GM13977 (cell line): ENCODE data around the gene TMEM253.
A peak's percentile ranks its signal among the peaks of the same experiment; 100 is the strongest.

ENCODE experiments used
- DNase-seq: peaks from one replicate; pipeline ENCODE4 v3.0.0; 2012; ENCODE audit warnings: low spot score
- in situ Hi-C: fragments of 300-500 bp; cut with MboI; formaldehyde crosslinking; loops from one replicate; pipeline ENCODE4 v1.12.0; 2022; ENCODE audit warnings: low sequenced_read_pairs, low pct_unique_long_range_greater_than_20kb, mixed read lengths, inconsistent platforms; ENCODE audit not compliant: unreplicated experiment
- TF ChIP-seq, protein P1 (sequence below): IDR thresholded peaks from 2 replicates; pipeline ENCODE4 v1.5.1; 2012; ENCODE audit warnings: mild to moderate bottlenecking, control low read depth; ENCODE audit not compliant: insufficient read depth; ENCODE audit errors: extremely low read depth, missing control alignments

Gene TMEM253

DNA sequence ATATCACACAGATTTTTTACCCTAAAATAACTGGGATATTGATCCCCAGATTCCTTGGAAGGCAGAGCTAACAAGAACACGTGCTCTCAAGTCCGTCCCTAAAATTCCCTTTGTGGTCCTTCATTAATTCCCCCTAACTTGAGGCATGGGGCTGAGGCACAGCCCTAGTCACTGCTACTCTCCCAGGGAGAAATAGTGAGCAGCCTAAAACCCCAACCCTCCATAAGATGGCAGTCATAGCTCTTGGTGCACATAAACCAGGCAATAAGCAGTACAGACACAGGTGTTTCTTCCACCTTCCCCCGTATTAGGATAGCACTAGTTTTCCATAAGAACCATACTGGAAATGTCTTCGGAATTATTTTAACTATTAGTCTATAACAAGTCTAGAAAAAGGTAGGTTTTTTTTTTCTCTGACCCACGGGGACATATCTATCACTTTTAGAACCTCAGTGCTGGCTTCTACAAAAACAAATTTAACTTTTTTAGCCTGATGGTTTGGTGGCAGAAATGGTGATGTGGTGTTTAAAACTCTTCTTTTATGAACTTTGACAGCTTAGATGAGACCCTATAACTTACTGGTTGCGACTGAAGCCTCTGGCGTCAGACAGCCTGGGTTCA is 33.9 kb upstream of the TMEM253 start:
- TF ChIP-seq, protein P1, sequence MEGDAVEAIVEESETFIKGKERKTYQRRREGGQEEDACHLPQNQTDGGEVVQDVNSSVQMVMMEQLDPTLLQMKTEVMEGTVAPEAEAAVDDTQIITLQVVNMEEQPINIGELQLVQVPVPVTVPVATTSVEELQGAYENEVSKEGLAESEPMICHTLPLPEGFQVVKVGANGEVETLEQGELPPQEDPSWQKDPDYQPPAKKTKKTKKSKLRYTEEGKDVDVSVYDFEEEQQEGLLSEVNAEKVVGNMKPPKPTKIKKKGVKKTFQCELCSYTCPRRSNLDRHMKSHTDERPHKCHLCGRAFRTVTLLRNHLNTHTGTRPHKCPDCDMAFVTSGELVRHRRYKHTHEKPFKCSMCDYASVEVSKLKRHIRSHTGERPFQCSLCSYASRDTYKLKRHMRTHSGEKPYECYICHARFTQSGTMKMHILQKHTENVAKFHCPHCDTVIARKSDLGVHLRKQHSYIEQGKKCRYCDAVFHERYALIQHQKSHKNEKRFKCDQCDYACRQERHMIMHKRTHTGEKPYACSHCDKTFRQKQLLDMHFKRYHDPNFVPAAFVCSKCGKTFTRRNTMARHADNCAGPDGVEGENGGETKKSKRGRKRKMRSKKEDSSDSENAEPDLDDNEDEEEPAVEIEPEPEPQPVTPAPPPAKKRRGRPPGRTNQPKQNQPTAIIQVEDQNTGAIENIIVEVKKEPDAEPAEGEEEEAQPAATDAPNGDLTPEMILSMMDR: peak; percentile 42
- in situ Hi-C loops: no loop called here
- peak; percentile 50 for DNase-seq

DNA sequence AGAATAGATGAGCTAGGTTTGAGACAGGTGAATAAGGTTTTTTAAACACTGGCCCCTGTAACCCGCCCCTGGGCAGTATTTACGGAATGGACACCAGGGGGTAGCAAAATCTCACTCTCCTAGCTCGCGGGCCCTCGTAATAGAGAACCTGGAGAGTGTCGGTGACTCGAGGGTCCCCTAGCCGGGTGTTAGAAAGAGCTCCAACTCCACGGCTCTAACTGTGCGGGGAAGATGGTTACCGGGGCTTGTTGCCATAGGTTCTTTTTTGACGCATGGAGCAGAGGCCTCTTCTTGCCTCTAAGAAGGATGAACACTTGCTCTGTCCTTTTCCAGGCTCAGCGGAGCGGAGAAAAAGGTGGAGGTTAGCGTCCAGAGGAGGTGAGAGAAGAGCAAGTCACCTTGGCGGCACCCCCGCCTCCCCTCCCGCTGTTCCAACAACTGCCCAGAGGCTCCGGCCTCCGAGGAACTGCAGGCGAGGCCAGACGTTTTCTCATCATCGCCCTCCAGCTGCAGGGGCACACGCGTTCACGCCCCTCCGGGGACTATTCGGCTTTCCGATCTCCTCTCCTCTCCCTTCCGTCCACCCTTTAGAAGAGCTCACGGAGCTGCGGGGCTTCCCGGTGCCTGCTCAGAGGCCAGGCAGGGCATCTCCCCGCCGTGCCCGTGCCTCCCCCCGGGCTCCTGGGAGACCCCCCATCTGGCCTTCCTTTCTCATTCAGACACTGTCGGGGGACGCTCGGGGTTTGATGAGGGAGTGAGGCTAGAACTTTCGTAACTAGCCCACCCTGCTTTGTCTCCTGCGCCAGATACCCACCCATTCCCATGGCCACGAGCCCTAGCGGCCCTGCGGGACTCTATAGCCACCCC is 32.1 kb upstream of the TMEM253 start:
- TF ChIP-seq, protein P1: peak; percentile 47
- in situ Hi-C loops: no loop called here
- DNase-seq: peak; percentile 76

DNA sequence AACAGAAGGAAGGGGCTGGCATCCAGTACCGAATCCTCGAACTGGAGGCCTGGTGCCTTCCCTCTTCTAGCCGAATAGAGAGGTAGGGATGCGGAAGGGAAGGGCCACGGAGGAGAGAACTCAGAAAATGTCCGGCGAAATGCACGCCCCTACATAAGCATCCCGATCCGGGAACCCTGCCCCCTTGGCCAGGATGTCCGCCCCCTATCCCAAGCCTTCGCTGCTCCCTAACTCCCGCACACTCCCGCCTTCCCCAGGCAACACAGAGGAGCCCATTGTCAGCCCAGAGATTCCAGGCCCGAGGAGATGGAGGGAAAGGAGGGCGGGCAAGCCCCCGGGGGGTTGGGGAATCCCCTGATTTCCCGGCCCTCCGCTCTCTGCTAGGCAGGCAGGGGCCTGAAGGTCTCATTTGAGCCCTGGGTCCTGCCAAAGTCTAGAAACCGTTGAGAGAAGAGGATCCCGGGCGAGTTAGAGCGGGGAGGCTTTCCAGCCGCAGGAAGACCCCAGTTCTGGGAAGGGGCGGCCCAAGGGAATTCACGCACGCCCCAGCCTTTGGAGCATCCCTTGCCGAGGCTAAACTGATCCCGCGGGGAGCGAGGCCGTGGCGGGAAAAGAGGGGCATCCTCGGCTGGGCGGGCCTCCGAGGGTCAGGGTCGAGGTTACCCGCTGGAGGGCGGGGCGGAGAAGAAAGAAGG is 31.3 kb upstream of the TMEM253 start:
- peak; percentile 38 for DNase-seq
- TF ChIP-seq, protein P1: no peak
- in situ Hi-C loops: no loop called here

DNA sequence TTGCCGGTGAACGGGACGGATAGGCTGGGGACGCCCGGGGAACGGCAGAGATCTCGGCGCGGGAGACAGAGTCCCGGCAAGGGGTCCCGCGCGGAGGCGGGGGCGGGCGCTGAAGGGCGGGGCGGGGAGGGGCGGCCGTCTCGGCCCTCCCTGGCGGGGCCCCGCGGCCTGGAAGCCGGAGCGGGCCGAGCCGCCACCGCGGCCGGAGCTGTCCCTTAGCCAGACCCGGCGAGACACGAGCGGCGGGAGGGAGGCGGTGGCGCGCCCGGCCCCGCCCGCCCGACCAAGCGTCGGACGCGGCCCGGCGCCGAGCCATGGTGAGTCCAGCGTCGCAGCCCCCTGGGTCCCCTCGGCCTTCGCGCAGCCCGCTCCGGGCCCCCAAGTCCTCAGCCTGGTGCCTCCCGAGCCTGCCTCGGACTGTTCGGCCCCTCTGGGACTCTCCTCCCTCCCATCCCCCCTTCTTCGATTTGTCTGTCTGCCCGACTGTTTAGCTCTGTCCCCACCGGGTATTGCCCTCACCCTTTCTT is 30.7 kb upstream of the TMEM253 start, which contains the start of gene ARHGEF40:
TSS of gene ARHGEF40 (plus strand) at position 222 of the 527 bp plus-strand sequence. CDS start at position 315, 93 bp downstream.
- DNase-seq: peak; percentile 62
- in situ Hi-C loops: no loop called here
- TF ChIP-seq, protein P1: no peak

DNA sequence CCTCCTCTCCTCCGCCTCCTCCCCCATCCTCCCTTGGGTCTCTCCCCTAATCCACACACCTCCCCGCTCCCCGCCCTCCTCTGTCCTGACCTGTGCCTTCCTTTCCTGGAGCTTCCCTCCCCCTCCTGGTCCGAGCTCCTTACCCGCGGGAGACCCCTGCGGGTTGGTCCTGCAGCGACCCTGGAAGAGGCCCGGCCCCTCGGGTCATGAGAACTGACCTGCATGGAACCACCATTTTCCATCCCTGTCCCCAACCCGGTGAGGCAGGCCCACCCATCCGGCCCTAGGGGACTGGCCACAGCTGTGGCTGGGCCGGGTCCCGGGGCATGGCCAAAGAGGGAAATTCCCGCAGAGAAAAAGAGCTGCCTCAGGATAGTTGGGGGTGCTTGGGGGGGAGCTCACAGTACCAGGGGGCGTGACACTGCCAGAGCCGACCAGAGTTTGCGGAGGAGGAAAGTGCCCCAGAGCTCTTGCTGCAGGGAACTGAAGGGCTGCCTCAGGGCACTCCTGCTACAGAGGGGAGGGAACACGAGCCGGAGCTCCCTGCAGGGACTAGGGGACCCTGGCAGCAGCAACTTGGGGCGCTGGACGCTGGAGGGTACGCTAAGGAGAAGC is 30.1 kb upstream of the TMEM253 start:
- in situ Hi-C loops: no loop called here
- TF ChIP-seq, protein P1: no peak
- peak; percentile 67 for DNase-seq

DNA sequence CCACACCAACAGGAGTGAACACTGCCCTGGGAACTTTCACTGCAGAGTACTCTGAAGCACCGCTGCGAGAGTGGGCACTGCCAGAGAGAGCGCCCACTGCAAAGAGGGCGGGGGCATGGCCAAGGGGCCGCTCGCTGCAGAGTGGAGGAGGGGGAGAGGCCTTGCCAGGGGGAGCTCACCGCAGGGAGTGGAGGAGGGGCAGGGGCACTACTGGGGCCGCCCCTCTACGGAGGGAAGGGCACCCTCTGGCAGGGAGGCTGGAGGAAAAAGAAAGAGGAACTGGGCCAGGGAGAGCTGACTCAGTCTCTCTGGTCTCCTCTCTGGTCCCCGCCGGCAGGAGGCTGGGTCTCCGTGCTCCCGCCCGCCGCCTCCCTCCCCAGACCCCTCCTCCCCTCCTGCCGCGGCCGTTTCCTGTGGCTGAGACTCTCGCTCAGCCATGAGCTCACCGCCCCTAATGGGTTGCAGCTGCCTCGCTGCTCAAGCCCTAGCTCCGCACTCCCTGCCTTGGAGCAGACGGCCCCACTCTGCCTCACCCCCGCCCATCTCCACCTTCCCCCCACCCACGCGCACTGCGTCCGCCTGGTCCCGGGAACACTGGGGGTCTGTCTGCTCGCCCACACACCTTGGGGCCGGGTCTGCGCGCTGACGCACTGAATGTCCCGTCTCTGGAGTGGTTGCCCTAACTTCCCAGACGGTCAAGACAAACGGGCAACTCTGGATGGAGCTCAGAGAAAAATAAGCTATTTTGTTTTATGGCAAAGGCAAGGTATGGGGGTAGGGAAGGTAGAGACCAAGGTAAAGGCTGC is 29.4 kb upstream of the TMEM253 start:
- TF ChIP-seq, protein P1: no peak
- peak; percentile 93 for DNase-seq

More for the DNA sequence above, 29.4 kb upstream of the TMEM253 start:
- in situ Hi-C loops: no loop called here
